Heart left ventricle (tissue), 13 donors: Measurements from ENCODE around the gene B4GALT5.

Experiments used
- POLR2A ChIP-seq, 2 donors: fragments of 450-650 bp; IDR thresholded peaks; one replicate each; pipeline ENCODE4 v1.6.1; 2017; ENCODE audit warnings: antibody characterized with exemption in 2 of 2, mild to moderate bottlenecking in 2 of 2, moderate library complexity in 2 of 2
- TF ChIP-seq, protein P1 (sequence below), 12 donors: fragments of 200-600 bp; sonication (generic) in 4 of 12; IDR thresholded peaks; one replicate each; pipeline versions ENCODE4 v1.5.0 to v1.8.0; 2018 to 2022; ENCODE audit warnings: antibody characterized with exemption in 12 of 12, mild to moderate bottlenecking in 5 of 12
- donor health status: ischemic (EF 13 %, LVEDD 7.1; RV severe dilation, severe dysfunction).
- donor health status: DM: no; HTN: yes; CAD: no.
- donor health status: DM: no; HTN: no; CAD: no.
- donor health status: ischemic (EF 25% LVEDD 6.9; RV normal size, moderate dysfunction).
- donor health status: ischemic (EF 25% LVEDD 5.7; RV mildly dilated, moderate dysfunction).
- donor health status: ischemic (EF 35%, LVEDD 5.7; RV mildly dilated, moderate dysfunction).
- donor health status: nonischemic (EF 11% LVEDD 7.7; RV severe dilation, severe dysfunction).
- donor health status: DM: yes; HTN: yes; CAD: no.
- donor health status: PGD.
- donor health status: ischemic (EF 29% LVEDD 5.4; RV normal size, mild dysfunction).
- donor health status: nonischemic (EF 23%, LVEDD 6.1; RV moderate dilation, normal function).

DNA sequence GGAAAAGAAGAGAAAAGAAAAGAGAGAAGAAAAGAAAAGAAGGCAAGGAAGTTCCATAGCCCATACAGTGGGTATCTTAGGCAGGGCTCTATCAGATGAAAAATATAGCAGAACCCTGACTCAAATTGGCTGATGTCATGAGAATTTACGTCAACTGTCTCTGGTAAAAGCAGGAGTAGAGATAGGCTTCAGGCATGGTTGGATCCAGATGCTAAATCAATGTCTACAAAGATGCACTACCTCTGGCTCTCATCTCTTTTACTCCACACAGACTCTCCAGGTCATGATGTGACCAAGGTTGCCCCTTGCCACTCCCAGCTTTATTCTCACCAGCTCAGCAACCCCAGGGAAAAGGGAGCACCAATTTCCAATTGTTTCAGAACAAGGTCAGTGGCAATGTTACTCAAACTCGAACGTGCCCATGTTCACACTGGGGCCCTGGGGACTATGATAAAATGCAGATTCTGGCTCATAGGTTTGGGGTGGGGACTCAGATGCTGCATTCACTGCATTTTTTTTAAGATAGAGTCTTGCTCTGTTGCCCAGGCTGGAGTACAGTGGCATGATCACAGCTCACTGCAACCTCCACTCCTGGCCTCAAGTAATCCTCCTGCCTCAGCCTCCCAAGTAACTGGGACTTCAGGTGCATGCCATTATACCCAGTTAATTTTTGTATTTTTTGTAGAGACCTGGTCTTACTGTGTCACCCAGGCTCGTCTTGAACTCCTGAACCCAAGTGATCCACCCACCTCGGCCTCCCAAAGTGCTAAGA lies 112.3 kb downstream of the B4GALT5 start:
- TF ChIP-seq, protein P1, sequence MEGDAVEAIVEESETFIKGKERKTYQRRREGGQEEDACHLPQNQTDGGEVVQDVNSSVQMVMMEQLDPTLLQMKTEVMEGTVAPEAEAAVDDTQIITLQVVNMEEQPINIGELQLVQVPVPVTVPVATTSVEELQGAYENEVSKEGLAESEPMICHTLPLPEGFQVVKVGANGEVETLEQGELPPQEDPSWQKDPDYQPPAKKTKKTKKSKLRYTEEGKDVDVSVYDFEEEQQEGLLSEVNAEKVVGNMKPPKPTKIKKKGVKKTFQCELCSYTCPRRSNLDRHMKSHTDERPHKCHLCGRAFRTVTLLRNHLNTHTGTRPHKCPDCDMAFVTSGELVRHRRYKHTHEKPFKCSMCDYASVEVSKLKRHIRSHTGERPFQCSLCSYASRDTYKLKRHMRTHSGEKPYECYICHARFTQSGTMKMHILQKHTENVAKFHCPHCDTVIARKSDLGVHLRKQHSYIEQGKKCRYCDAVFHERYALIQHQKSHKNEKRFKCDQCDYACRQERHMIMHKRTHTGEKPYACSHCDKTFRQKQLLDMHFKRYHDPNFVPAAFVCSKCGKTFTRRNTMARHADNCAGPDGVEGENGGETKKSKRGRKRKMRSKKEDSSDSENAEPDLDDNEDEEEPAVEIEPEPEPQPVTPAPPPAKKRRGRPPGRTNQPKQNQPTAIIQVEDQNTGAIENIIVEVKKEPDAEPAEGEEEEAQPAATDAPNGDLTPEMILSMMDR (IDR thresholded peaks at IDR 0.05): no peak
- no peak for TF ChIP-seq POLR2A (IDR thresholded peaks at IDR 0.05)
